Brain microvascular endothelial cell (primary cell): ENCODE measurements around the gene MYH15.

ENCODE experiments used
- DNase-seq: peaks from one replicate; pipeline ENCODE4 v3.0.0-alpha.2; 2020
- H3K27ac ChIP-seq: fragments of 250-450 bp; sonication (Bioruptor Pico); 2 replicates; pipeline ENCODE4 v1.5.1; 2020; ENCODE audit warnings: mild to moderate bottlenecking, moderate library complexity
- H3K27me3 ChIP-seq: fragments of 250-450 bp; sonication (Bioruptor Pico); replicated peaks from 2 replicates; pipeline ENCODE4 v1.5.1; 2020; ENCODE audit warnings: mild to moderate bottlenecking
- H3K36me3 ChIP-seq: fragments of 250-450 bp; sonication (Bioruptor Pico); replicated peaks from 2 replicates; pipeline ENCODE4 v1.5.1; 2020; ENCODE audit warnings: mild to moderate bottlenecking
- H3K4me3 ChIP-seq: 2 replicates; pipeline ENCODE4 v1.5.1; 2011; ENCODE audit warnings: low read depth, mild to moderate bottlenecking, control low read depth, low read length, moderate library complexity
- CTCF ChIP-seq: IDR thresholded peaks from 2 replicates; pipeline ENCODE4 v1.5.1; 2011; ENCODE audit warnings: low read depth, mild to moderate bottlenecking, moderate library complexity, low read length, control low read depth, inconsistent platforms; ENCODE audit errors: missing control alignments
- in situ Hi-C: cut with HindIII; loops from 2 replicates; pipeline ENCODE4 v1.10.0; 2017; ENCODE audit warnings: low sequenced_read_pairs, low pct_ligation_motif_present

MYH15 gene

GRCh38 chr3:108447096-108447847 is 63.1 kb downstream of the MYH15 start:
- DNase-seq = no peak
- no peak overlapping the region for H3K4me3 ChIP-seq
- TF ChIP-seq CTCF = no peak
- H3K27ac ChIP-seq = no peak overlapping the region
- in situ Hi-C loops = no loop called here
- H3K27me3 ChIP-seq = no peaks in the 10 kb centered on the region
- no peaks in the 10 kb centered on the region for H3K36me3 ChIP-seq

GRCh38 chr3:108442281-108442680 is 68.1 kb downstream of the MYH15 start:
- H3K36me3 ChIP-seq = no peaks in the 10 kb centered on the region
- in situ Hi-C loops = no loop called here
- DNase-seq = no peak
- H3K27me3 ChIP-seq = no peaks in the 10 kb centered on the region
- no peak for TF ChIP-seq CTCF
- no peak overlapping the region for H3K4me3 ChIP-seq
- no peak overlapping the region for H3K27ac ChIP-seq

- Histone ChIP-seq H3K27me3 (no peaks in the 10 kb centered on the region), H3K36me3 (no peaks in the 10 kb centered on the region), H3K4me3 (no peak overlapping the region), H3K27ac (no peak overlapping the region)
- in situ Hi-C loops = no loop called here
- TF ChIP-seq CTCF = no peak
- no peak for DNase-seq
Measured at GRCh38 chr3:108441518-108441917, 68.9 kb downstream of the MYH15 start.

GRCh38 chr3:108441071-108441507 is 69.3 kb downstream of the MYH15 start:
- Histone ChIP-seq H3K27me3 (no peaks in the 10 kb centered on the region), H3K27ac (no peak overlapping the region), H3K4me3 (no peak overlapping the region), H3K36me3 (no peaks in the 10 kb centered on the region)
- TF ChIP-seq CTCF = no peak
- in situ Hi-C loops = no loop called here
- no peak for DNase-seq

DNA sequence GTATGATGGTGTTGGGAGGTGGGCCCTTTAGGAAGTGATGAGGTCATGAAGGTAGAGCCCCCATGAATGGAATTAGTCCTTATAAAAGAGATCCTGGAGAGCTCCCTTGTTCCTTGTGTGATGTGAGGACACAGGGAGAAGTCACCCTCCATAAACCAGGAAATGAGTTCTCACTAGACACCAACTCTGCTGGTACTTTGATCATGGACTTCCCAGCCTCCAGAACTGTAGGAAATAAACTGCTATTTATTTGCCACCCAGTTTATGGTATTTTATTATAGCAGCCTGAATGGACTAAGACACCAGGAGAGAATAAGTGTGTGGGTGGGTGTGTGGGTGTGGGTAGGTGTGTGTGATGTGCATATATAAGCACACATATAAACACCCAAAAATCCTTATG is 71.9 kb downstream of the MYH15 start:
- H3K27me3 ChIP-seq = no peaks in the 10 kb centered on the region
- H3K4me3 ChIP-seq = no peak overlapping the region
- H3K27ac ChIP-seq = no peak overlapping the region
- TF ChIP-seq CTCF = no peak
- in situ Hi-C loops = no loop called here
- DNase-seq = no peak
- no peaks in the 10 kb centered on the region for H3K36me3 ChIP-seq

DNA sequence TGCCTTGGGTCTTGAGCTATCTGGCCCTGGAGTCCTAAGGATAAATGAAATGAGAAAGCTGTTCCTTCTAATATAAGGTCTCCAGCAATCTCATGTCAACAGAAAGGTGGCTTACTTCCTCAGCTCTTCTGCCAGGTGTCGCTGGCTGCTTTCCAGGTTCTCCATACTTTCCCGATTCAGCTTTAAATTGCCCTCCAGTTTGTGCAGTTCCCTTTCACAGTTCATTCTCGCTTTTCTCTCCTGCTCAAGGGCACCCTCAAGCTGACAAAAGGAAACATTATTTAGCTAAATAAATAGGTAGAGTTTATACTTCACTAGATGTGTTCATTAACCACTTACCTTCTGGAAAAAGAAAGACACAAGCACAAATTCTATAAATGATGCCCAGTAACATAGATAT is 73.0 kb downstream of the MYH15 start:
- in situ Hi-C loops = no loop called here
- H3K27me3 ChIP-seq = no peaks in the 10 kb centered on the region
- no peak overlapping the region for H3K27ac ChIP-seq
- H3K4me3 ChIP-seq = no peak overlapping the region
- TF ChIP-seq CTCF = no peak
- H3K36me3 ChIP-seq = no peaks in the 10 kb centered on the region
- no peak for DNase-seq
